T47D (cell line): ENCODE measurements around the gene HABP2.

ENCODE experiments used
- DNase-seq, 2 experiments: peaks; one replicate each; pipeline versions ENCODE4 v3.0.0 to v3.0.0-alpha.2; 2011 to 2012; ENCODE audit warnings: low read depth in 1 of 2, low spot score in 1 of 2
- JUND ChIP-seq: IDR thresholded peaks from 2 replicates; pipeline ENCODE4 v1.6.1; 2012; ENCODE audit warnings: low read depth
- in situ Hi-C: cut with HindIII; loops from 2 replicates; pipeline ENCODE4 v1.10.0; 2016; ENCODE audit warnings: low sequenced_read_pairs, low pct_unique_long_range_greater_than_20kb

Gene HABP2

GRCh38 chr10:113572520-113573290 lies 19.9 kb downstream of the HABP2 start:
- TF ChIP-seq JUND = no peak
- no peak for DNase-seq
- in situ Hi-C loops = no loop called here

- no peak for DNase-seq
- TF ChIP-seq JUND = no peak
- in situ Hi-C loops = no loop called here
Observed at GRCh38 chr10:113573368-113573767, 20.5 kb downstream of the HABP2 start.

GRCh38 chr10:113576852-113577251 lies 24.0 kb downstream of the HABP2 start:
- DNase-seq = peak; percentile 21 to 64
- in situ Hi-C loops = no loop called here
- TF ChIP-seq JUND = no peak

GRCh38 chr10:113578773-113579172 lies 25.9 kb downstream of the HABP2 start:
- DNase-seq = no peak
- in situ Hi-C loops = no loop called here
- TF ChIP-seq JUND = no peak

GRCh38 chr10:113581092-113581491 lies 28.2 kb downstream of the HABP2 start:
- in situ Hi-C loops = no loop called here
- no peak for DNase-seq
- no peak for TF ChIP-seq JUND

- no peak for DNase-seq
- TF ChIP-seq JUND = no peak
- in situ Hi-C loops = no loop called here
Observed at GRCh38 chr10:113583571-113583970, 30.7 kb downstream of the HABP2 start.

- TF ChIP-seq JUND = no peak
Observed at GRCh38 chr10:113585949-113586348, 33.1 kb downstream of the HABP2 start.

GRCh38 chr10:113589201-113589770 lies 36.4 kb downstream of the HABP2 start:
- in situ Hi-C loops = no loop called here
- peak in 1 of 2 experiments; percentile 31 for DNase-seq
- no peak for TF ChIP-seq JUND

More at GRCh38 chr10:113585949-113586348, 33.1 kb downstream of the HABP2 start:
- in situ Hi-C loops = no loop called here
- no peak for DNase-seq

- in situ Hi-C loops = no loop called here
- no peak for TF ChIP-seq JUND
- DNase-seq = no peak
Observed at GRCh38 chr10:113590581-113590980, 37.7 kb downstream of the HABP2 start.

GRCh38 chr10:113592380-113592779 lies 39.5 kb downstream of the HABP2 start:
- TF ChIP-seq JUND = no peak
- in situ Hi-C loops = no loop called here
- no peak for DNase-seq

GRCh38 chr10:113594652-113595051 lies 41.8 kb downstream of the HABP2 start:
- in situ Hi-C loops = no loop called here
- no peak for TF ChIP-seq JUND
- DNase-seq = no peak

GRCh38 chr10:113600569-113600968 lies 47.7 kb downstream of the HABP2 start:
- no peak for TF ChIP-seq JUND
- DNase-seq = no peak
- in situ Hi-C loops = no loop called here

GRCh38 chr10:113603057-113603777 lies 50.4 kb downstream of the HABP2 start:
- in situ Hi-C loops = no loop called here
- no peak for TF ChIP-seq JUND
- no peak for DNase-seq
